Measurements from ENCODE around the gene TKTL2.
A peak's percentile ranks its signal among the peaks of the same experiment; 100 is the strongest.

Gene TKTL2, protein sequence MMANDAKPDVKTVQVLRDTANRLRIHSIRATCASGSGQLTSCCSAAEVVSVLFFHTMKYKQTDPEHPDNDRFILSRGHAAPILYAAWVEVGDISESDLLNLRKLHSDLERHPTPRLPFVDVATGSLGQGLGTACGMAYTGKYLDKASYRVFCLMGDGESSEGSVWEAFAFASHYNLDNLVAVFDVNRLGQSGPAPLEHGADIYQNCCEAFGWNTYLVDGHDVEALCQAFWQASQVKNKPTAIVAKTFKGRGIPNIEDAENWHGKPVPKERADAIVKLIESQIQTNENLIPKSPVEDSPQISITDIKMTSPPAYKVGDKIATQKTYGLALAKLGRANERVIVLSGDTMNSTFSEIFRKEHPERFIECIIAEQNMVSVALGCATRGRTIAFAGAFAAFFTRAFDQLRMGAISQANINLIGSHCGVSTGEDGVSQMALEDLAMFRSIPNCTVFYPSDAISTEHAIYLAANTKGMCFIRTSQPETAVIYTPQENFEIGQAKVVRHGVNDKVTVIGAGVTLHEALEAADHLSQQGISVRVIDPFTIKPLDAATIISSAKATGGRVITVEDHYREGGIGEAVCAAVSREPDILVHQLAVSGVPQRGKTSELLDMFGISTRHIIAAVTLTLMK

DNA sequence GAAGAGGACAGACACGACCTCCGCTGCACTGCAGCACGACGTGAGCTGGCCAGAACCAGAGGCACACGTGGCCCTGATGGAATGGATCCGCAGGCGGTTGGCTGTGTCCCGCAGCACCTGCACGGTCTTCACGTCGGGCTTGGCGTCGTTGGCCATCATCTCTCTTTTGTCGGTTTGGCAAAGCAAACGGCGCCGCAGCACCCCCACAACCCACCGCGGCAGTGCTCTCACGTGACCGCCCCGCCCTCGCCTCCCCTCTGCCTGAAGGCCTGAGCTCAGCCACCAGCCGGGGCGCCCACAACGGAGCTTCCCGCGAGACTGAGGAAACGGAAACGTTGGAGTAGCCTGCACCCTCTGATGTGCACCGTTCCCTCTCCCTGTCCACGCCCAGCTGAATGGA is at the start of gene TKTL2:
Gene TKTL2, minus strand, starts transcription at position 179 of the 400 bp plus-strand sequence. Its CDS starts 20 bp downstream, at position 159.
- Histone ChIP-seq H3K9me3 (ENCODE audit: insufficient read depth, low read depth, low read length) (no peaks in the 10 kb centered on the region), H3K79me2 (ENCODE audit: insufficient read depth, low read length) (no peaks in the 10 kb centered on the region), H3K4me2 (ENCODE audit: low read depth, low read length, poor library complexity, severe bottlenecking) (no peak within 1 kb of the TSS), H3K4me3 (ENCODE audit: low read length, poor library complexity, severe bottlenecking) (no peak within 1 kb of the TSS), H4K20me1 (ENCODE audit: insufficient read depth, low read length, poor library complexity, severe bottlenecking) (no peaks in the 10 kb centered on the region), H2AFZ (ENCODE audit: low read length) (no peak within 1 kb of the TSS), H3K4me1 (ENCODE audit: insufficient read depth, low read length, poor library complexity, severe bottlenecking) (no peaks in the 10 kb centered on the region), H3K27me3 (ENCODE audit: insufficient read depth, low read length, poor library complexity, severe bottlenecking) (no peaks in the 10 kb centered on the region), H3K9ac (ENCODE audit: low read depth, low read length, poor library complexity, severe bottlenecking) (no peak within 1 kb of the TSS), H3K9me2 (replicated peaks; ENCODE audit: low read depth, low read length) (no peaks in the 10 kb centered on the region), H3K36me3 (ENCODE audit: insufficient read depth, low read length) (no peaks in the 10 kb centered on the region), H3F3A (ENCODE audit: low read depth) (no peaks in the 10 kb centered on the region)
- TF ChIP-seq EZH2phosphoT487 (IDR thresholded peaks at IDR 0.05; ENCODE audit: borderline replicate concordance) = no peak
- TF ChIP-seq, protein P1, sequence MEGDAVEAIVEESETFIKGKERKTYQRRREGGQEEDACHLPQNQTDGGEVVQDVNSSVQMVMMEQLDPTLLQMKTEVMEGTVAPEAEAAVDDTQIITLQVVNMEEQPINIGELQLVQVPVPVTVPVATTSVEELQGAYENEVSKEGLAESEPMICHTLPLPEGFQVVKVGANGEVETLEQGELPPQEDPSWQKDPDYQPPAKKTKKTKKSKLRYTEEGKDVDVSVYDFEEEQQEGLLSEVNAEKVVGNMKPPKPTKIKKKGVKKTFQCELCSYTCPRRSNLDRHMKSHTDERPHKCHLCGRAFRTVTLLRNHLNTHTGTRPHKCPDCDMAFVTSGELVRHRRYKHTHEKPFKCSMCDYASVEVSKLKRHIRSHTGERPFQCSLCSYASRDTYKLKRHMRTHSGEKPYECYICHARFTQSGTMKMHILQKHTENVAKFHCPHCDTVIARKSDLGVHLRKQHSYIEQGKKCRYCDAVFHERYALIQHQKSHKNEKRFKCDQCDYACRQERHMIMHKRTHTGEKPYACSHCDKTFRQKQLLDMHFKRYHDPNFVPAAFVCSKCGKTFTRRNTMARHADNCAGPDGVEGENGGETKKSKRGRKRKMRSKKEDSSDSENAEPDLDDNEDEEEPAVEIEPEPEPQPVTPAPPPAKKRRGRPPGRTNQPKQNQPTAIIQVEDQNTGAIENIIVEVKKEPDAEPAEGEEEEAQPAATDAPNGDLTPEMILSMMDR (conservative IDR thresholded peaks at IDR 0.05; ENCODE audit: low read length) = no peak

GRCh38 chr4:163515198-163515597 is 41.6 kb upstream of the TKTL2 start:
- Histone ChIP-seq H2AFZ (ENCODE audit: low read length) (no peak overlapping the region), H3K36me3 (ENCODE audit: insufficient read depth, low read length) (peaks cover 95% of the 10 kb centered on the region)

DNA sequence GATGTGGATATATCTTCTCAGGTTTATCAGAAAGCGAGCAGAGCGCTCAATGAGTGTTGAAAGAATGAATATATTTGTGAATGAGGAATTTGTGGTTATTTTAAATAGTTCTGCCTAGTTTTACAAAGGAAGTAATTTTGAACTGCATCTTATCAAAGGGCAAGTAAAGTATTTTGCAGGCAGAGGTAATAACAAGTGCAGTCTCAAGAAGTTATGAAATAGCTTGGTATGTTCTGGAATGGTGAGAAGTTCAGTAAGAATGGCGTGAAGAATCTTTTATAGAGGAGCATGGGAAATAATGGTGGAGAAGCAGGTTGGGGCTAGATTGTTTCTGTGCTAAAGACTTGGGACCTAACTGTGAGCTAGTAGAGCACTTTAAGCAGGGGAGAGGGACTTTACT is 31.8 kb upstream of the TKTL2 start:
- no peaks in the 10 kb centered on the region for H3K27me3 ChIP-seq (ENCODE audit: insufficient read depth, low read length, poor library complexity, severe bottlenecking)
- peaks cover 85% of the 10 kb centered on the region for H3K79me2 ChIP-seq (ENCODE audit: insufficient read depth, low read length)
- H3K4me1 ChIP-seq (ENCODE audit: insufficient read depth, low read length, poor library complexity, severe bottlenecking) = peaks cover 40% of the 10 kb centered on the region
- no peak overlapping the region for H3K9ac ChIP-seq (ENCODE audit: low read depth, low read length, poor library complexity, severe bottlenecking)
- peaks cover 85% of the 10 kb centered on the region for H4K20me1 ChIP-seq (ENCODE audit: insufficient read depth, low read length, poor library complexity, severe bottlenecking)
- no peaks in the 10 kb centered on the region for H3K9me2 ChIP-seq (replicated peaks; ENCODE audit: low read depth, low read length)
- no peaks in the 10 kb centered on the region for H3K9me3 ChIP-seq (ENCODE audit: insufficient read depth, low read depth, low read length)
- no peaks in the 10 kb centered on the region for H3F3A ChIP-seq (ENCODE audit: low read depth)
- peak overlapping the region; percentile 20 for H3K4me2 ChIP-seq (ENCODE audit: low read depth, low read length, poor library complexity, severe bottlenecking)
- peaks cover 33% of the 10 kb centered on the region for H3K36me3 ChIP-seq (ENCODE audit: insufficient read depth, low read length)
- TF ChIP-seq, protein P1 (conservative IDR thresholded peaks at IDR 0.05; ENCODE audit: low read length) = no peak
- TF ChIP-seq EZH2phosphoT487 (IDR thresholded peaks at IDR 0.05; ENCODE audit: borderline replicate concordance) = no peak
- H3K4me3 ChIP-seq (ENCODE audit: low read length, poor library complexity, severe bottlenecking) = no peak overlapping the region
- H2AFZ ChIP-seq (ENCODE audit: low read length) = no peak overlapping the region

More at GRCh38 chr4:163515198-163515597, 41.6 kb upstream of the TKTL2 start:
- peaks cover 20% of the 10 kb centered on the region for H4K20me1 ChIP-seq (ENCODE audit: insufficient read depth, low read length, poor library complexity, severe bottlenecking)
- H3F3A ChIP-seq (ENCODE audit: low read depth) = no peaks in the 10 kb centered on the region
- no peaks in the 10 kb centered on the region for H3K4me1 ChIP-seq (ENCODE audit: insufficient read depth, low read length, poor library complexity, severe bottlenecking)
- no peak overlapping the region for H3K4me2 ChIP-seq (ENCODE audit: low read depth, low read length, poor library complexity, severe bottlenecking)
- H3K79me2 ChIP-seq (ENCODE audit: insufficient read depth, low read length) = peaks cover 30% of the 10 kb centered on the region
- no peak overlapping the region for H3K4me3 ChIP-seq (ENCODE audit: low read length, poor library complexity, severe bottlenecking)
- H3K9me2 ChIP-seq (replicated peaks; ENCODE audit: low read depth, low read length) = no peaks in the 10 kb centered on the region
- no peaks in the 10 kb centered on the region for H3K27me3 ChIP-seq (ENCODE audit: insufficient read depth, low read length, poor library complexity, severe bottlenecking)
- no peak overlapping the region for H3K9ac ChIP-seq (ENCODE audit: low read depth, low read length, poor library complexity, severe bottlenecking)
- TF ChIP-seq, protein P1 (conservative IDR thresholded peaks at IDR 0.05; ENCODE audit: low read length) = no peak
- no peak for TF ChIP-seq EZH2phosphoT487 (IDR thresholded peaks at IDR 0.05; ENCODE audit: borderline replicate concordance)
- H3K9me3 ChIP-seq (ENCODE audit: insufficient read depth, low read depth, low read length) = no peaks in the 10 kb centered on the region
